ENCODE measurements around the gene SPPL2C. TPM values are rescaled to one million over a fixed set of nuclear protein-coding genes. Genes with fewer than 3 reads are reported as not detected.

Gene SPPL2C
- total RNA-seq, 1 experiment from 2014 or later, result not detected

- Histone ChIP-seq H4K5ac (ENCODE audit: insufficient read length, low read depth, low read length) (no peak overlapping the region), H4K8ac (replicated peaks; ENCODE audit: insufficient read length, low read depth, low read length) (no peak overlapping the region), H3K9me3 (ENCODE audit: control insufficient read depth, low read depth, low read length) (no peaks in the 10 kb centered on the region), H3K9ac (ENCODE audit: extremely low read depth, insufficient read length, low read length) (no peak overlapping the region), H3K79me1 (ENCODE audit: insufficient read depth, low read depth, low read length, poor library complexity, severe bottlenecking) (no peaks in the 10 kb centered on the region), H3K27ac (ENCODE audit: insufficient read length, low read depth, low read length) (no peak overlapping the region), H2BK5ac (ENCODE audit: insufficient read length, low read length) (no peak overlapping the region), H2BK20ac (ENCODE audit: low read depth, low read length, poor library complexity, severe bottlenecking) (no peak overlapping the region), H2BK12ac (ENCODE audit: insufficient read length, low read depth, low read length) (no peak overlapping the region), H3K27me3 (ENCODE audit: insufficient read depth, low read length) (no peaks in the 10 kb centered on the region; the same call in 1 of the 2 replicates), H3K23ac (ENCODE audit: insufficient read length, low read depth, low read length) (no peak overlapping the region), H3K79me2 (ENCODE audit: insufficient read depth, low read length) (no peaks in the 10 kb centered on the region), H2AFZ (ENCODE audit: low read length) (no peak overlapping the region), H3K14ac (ENCODE audit: insufficient read depth, low read length) (no peak overlapping the region), H2AK5ac (ENCODE audit: insufficient read length, low read length) (no peak overlapping the region), H2BK15ac (ENCODE audit: low read depth, low read length) (no peak overlapping the region), H3K56ac (ENCODE audit: insufficient read length, low read depth, low read length) (no peak overlapping the region), H4K91ac (ENCODE audit: insufficient read length, low read depth, low read length) (no peak overlapping the region), H3K4ac (ENCODE audit: low read depth, low read length) (no peak overlapping the region), H4K20me1 (ENCODE audit: control insufficient read depth, insufficient read depth, insufficient read length) (no peaks in the 10 kb centered on the region), H3K18ac (ENCODE audit: insufficient read length, low read depth, low read length) (no peak overlapping the region), H2BK120ac (ENCODE audit: low read depth, low read length, poor library complexity, severe bottlenecking) (no peak overlapping the region), H3K23me2 (ENCODE audit: insufficient read length, low read depth, low read length, poor library complexity, severe bottlenecking) (no peaks in the 10 kb centered on the region), H3K4me2 (ENCODE audit: insufficient read depth, insufficient read length, low read length) (no peak overlapping the region), H3K4me1 (ENCODE audit: insufficient read depth, low read length) (no peaks in the 10 kb centered on the region), H3T11ph (ENCODE audit: low read length) (no peak overlapping the region)
- no peak for DNase-seq
- no peak for TF ChIP-seq CTCF (conservative IDR thresholded peaks at IDR 0.05)
- Mint-ChIP-seq H3K27ac (no peak overlapping the region), H3K4me3 (no peak overlapping the region), H3K36me3 (ENCODE audit: insufficient read depth in 1 of 3, low read depth in 3 of 3) (no peaks in the 10 kb centered on the region; a peak in 1 of 7 replicates), H3K27me3 (ENCODE audit: low read depth) (peaks cover 63% of the 10 kb centered on the region), H3K9me3 (no peaks in the 10 kb centered on the region), H3K4me1 (peaks cover 9 to 25% of the 10 kb centered on the region in 2 experiments; a peak in 3 of 4 replicates)
- WGBS (ENCODE audit: extremely low coverage, insufficient read length, low lambda C conversion rate), result no CpG with 5 or more reads among the region's 2 CpGs
These were observed 43.9 kb upstream of the SPPL2C start for GRCh38 chr17:45800816-45801215.
